Measurements from ENCODE around the gene SLC16A6. TPM values are rescaled to one million over a fixed set of nuclear protein-coding genes. Genes with fewer than 3 reads are reported as not detected.
A peak's percentile ranks its signal among the peaks of the same experiment; 100 is the strongest.

Gene SLC16A6
- total RNA-seq, 1 donor from 2014 or later = 7.5 TPM

DNA sequence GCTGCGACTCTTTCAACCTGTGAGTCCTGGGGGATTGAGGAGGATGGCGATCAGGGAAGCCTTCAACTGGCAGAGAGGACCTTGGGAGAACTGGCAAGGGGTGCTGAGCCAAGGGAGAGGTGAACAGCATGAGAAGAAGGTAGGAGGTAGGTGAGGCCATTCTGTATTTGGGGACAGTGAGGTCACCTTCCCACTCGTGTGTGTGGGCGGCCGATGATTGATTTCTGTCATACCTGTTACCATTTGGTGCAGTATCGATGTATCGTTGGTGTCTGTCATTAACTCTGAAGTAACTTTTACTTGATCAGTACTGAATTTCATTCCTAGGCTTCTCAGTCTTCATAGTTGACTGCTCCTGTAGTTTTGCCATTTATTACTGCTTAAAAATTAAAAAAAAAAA lies 4.2 kb upstream of the SLC16A6 start:
- TF ChIP-seq, protein P1, sequence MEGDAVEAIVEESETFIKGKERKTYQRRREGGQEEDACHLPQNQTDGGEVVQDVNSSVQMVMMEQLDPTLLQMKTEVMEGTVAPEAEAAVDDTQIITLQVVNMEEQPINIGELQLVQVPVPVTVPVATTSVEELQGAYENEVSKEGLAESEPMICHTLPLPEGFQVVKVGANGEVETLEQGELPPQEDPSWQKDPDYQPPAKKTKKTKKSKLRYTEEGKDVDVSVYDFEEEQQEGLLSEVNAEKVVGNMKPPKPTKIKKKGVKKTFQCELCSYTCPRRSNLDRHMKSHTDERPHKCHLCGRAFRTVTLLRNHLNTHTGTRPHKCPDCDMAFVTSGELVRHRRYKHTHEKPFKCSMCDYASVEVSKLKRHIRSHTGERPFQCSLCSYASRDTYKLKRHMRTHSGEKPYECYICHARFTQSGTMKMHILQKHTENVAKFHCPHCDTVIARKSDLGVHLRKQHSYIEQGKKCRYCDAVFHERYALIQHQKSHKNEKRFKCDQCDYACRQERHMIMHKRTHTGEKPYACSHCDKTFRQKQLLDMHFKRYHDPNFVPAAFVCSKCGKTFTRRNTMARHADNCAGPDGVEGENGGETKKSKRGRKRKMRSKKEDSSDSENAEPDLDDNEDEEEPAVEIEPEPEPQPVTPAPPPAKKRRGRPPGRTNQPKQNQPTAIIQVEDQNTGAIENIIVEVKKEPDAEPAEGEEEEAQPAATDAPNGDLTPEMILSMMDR (IDR thresholded peaks at IDR 0.05) = no peak
- Histone ChIP-seq H3K27me3 (peaks cover 22% of the 10 kb centered on the region), H3K27ac (no peak overlapping the region), H3K9me3 (no peaks in the 10 kb centered on the region), H3K4me3 (no peak overlapping the region), H3K36me3 (no peaks in the 10 kb centered on the region), H3K4me1 (peaks cover 17% of the 10 kb centered on the region)
- ATAC-seq = no peak
- DNase-seq = no peak
- intact Hi-C loops (cut with DNase I) = no loop called here

DNA sequence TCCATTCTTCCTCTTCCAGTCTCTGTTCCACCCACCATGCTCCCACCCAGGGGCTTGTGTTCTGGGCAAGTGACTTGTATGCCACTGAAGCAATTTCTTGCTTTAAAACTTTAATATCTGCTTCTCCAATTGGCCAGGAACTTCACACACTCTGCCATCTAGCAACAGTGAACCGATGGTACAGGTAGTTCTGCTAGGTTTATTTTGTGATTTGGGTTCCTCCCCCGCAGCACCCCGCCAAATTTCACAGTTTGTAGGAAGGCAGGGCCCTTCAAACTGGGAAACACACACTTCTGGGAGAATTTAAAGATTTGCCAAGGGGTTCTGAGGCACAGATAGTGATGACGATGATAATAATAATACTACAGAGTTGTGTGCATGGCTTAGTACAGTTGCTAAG lies 3.7 kb upstream of the SLC16A6 start:
- no peak overlapping the region for H3K27ac ChIP-seq
- intact Hi-C loops (cut with DNase I) = no loop called here
- H3K4me3 ChIP-seq = no peak overlapping the region
- H3K9me3 ChIP-seq = no peaks in the 10 kb centered on the region
- DNase-seq (no peak), ATAC-seq (no peak)
- TF ChIP-seq, protein P1 (IDR thresholded peaks at IDR 0.05) = no peak
- peaks cover 22% of the 10 kb centered on the region for H3K27me3 ChIP-seq
- H3K4me1 ChIP-seq = peaks cover 17% of the 10 kb centered on the region
- no peaks in the 10 kb centered on the region for H3K36me3 ChIP-seq

DNA sequence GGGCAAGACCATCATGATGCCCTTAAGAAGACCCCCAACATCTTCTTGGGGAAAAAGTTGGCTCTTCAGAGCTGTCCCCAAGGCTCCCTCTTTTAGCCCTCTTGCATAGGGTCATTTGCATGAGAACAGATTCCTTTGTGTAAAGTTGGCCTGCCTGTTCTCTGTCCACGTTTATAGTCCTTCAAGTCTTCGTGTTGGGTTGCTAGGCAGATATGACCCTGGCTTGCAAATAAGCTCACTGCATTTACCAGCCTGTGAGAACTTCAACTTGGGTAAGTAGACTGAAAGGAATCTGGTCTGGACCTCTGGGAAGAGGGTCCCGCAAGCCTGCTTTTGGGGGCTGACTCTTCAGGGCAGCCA lies 3.2 kb upstream of the SLC16A6 start:
- intact Hi-C loops (cut with DNase I) = no loop called here
- Histone ChIP-seq H3K9me3 (no peaks in the 10 kb centered on the region), H3K27ac (no peak overlapping the region), H3K27me3 (peaks cover 22% of the 10 kb centered on the region), H3K4me3 (no peak overlapping the region), H3K36me3 (no peaks in the 10 kb centered on the region), H3K4me1 (peaks cover 17% of the 10 kb centered on the region)
- DNase-seq = no peak
- no peak for ATAC-seq
- TF ChIP-seq, protein P1 (IDR thresholded peaks at IDR 0.05) = no peak

DNA sequence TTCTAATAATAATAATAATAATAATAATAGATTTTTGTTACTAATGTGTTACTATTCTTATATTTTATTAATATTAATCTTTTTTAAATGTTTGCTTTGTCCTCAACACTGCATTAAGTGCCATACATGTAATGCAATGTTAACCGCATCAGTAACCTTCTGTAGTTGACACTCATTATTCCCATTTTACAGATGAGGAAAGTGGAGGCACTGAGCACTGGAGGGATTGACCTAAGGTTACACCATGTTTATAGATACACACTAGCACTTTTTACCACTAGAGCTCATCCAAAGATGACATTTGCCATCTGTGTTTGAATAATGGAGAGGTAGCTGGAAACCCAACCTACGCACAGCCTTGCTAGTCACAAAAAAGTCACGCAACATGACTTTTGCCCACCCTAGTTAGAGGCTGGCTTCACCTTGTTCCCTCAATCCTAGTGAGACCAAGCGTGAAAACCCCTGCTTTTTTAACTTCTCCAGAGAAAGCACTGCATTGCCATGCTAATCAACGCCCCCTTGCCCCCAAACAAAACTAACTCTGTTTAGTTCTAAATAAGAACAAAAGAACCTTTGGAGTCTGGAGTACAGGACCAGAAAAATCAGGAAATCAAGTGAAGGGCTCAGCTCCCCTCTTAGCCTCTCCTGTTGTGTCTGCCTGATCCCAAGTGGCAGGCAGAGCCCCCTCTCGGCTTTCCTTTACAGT lies 2.7 kb upstream of the SLC16A6 start:
- Histone ChIP-seq H3K4me3 (no peak overlapping the region), H3K4me1 (peaks cover 17% of the 10 kb centered on the region), H3K36me3 (no peaks in the 10 kb centered on the region), H3K27me3 (peaks cover 22% of the 10 kb centered on the region), H3K9me3 (no peaks in the 10 kb centered on the region), H3K27ac (no peak overlapping the region)
- DNase-seq (no peak), ATAC-seq (no peak)
- TF ChIP-seq, protein P1 (IDR thresholded peaks at IDR 0.05) = no peak
- intact Hi-C loops (cut with DNase I) = no loop called here

DNA sequence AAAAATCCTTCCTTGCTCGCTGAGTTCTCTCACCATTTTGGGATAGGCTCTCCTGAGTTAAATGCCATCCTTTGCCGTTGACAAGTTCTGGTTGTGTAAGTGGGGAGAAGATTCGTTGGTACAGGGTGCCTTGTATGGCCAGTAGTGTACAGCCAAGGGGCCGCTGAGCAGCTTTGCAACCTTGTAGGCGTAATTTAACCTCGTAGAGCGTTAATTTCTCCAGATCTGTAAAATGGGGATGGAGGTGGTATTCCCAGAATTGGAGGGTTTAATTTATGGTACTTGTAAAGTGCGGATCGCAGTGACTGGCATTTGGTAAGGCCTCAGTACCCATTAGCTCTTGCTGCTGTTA lies 1.7 kb upstream of the SLC16A6 start:
- intact Hi-C loops (cut with DNase I) = no loop called here
- peaks cover 22% of the 10 kb centered on the region for H3K27me3 ChIP-seq

More for the DNA sequence above, 1.7 kb upstream of the SLC16A6 start:
- Histone ChIP-seq H3K36me3 (no peaks in the 10 kb centered on the region), H3K27ac (peak overlapping the region; percentile 92), H3K4me1 (peaks cover 17% of the 10 kb centered on the region), H3K9me3 (no peaks in the 10 kb centered on the region), H3K4me3 (peak overlapping the region; percentile 60)
- TF ChIP-seq, protein P1 (IDR thresholded peaks at IDR 0.05) = no peak
- DNase-seq (no peak), ATAC-seq (no peak)
